Inflammatory macrophage treated with lipopolysaccharide for 1 hour (primary cell): ENCODE measurements around the gene SCRN2.

ENCODE experiments used
- DNase-seq, 2 donors: peaks; one replicate each; pipeline ENCODE4 v3.0.0-alpha.2; 2020 to 2022

The SCRN2 gene

DNA sequence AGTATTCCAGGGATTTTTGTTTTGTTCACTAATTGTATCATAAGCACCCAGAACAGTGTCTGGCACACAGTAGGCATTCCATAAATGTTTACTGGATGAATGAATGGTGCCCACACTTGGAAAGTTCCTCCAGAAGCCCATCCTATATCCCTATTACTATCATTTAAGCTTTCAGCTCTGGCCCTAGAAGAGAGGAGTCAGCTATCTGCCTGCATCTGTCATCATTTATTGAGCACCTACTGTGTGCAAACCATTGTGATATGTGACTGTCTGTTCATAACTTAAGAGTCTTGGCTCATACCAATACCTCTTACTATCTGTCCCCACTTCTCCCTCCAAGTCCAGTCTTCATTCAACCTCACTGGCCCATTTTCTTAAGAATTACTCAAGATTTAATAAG lies 30.0 kb upstream of the SCRN2 start:
- DNase-seq = no peak

GRCh38 chr17:47870056-47870455 lies 29.0 kb upstream of the SCRN2 start:
- DNase-seq = no peak

DNA sequence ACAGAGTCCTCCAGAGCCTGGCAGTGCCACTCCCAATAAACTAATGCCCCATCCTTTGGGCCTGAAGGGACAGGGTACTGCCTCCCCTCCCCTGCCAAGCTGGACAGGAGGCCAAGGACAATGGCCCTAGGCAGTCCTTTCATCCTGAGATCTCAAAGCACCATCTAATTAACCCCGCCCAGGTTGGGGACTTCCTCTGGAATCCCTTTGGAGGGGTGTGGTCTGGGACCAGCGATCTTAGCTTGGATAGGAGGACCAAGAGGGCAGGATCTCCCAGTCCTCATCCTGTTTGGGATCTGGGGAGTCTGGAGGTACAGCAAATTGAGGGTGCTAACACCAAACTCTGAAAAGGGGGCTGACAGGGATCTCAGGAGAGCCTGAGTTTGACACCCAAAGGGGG lies 28.0 kb upstream of the SCRN2 start:
- no peak for DNase-seq

GRCh38 chr17:47867813-47868533 lies 26.9 kb upstream of the SCRN2 start:
- DNase-seq = no peak

- DNase-seq = no peak
Measured at GRCh38 chr17:47866941-47867340, 25.9 kb upstream of the SCRN2 start.

DNA sequence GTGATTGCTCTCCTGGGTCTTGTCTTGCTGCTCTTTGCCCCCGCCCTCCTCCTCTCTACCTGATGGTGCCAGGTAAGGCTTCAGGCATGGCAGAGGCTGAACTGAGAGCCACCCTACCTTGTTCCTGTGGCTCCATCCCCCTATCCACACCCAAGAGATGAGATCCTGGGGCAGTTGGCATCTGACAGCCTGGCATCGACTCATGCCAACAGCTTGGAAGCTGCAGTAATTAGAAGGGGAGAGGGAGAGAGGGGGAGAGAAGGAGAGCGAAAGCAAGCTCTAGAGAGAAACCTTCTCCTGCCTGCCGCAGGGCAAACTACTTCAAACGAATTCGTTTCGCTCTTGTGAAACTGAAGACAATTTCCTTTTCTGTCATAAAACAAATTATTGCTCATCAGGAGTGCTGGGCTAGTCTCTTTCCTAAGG lies 23.7 kb upstream of the SCRN2 start:
- no peak for DNase-seq

DNA sequence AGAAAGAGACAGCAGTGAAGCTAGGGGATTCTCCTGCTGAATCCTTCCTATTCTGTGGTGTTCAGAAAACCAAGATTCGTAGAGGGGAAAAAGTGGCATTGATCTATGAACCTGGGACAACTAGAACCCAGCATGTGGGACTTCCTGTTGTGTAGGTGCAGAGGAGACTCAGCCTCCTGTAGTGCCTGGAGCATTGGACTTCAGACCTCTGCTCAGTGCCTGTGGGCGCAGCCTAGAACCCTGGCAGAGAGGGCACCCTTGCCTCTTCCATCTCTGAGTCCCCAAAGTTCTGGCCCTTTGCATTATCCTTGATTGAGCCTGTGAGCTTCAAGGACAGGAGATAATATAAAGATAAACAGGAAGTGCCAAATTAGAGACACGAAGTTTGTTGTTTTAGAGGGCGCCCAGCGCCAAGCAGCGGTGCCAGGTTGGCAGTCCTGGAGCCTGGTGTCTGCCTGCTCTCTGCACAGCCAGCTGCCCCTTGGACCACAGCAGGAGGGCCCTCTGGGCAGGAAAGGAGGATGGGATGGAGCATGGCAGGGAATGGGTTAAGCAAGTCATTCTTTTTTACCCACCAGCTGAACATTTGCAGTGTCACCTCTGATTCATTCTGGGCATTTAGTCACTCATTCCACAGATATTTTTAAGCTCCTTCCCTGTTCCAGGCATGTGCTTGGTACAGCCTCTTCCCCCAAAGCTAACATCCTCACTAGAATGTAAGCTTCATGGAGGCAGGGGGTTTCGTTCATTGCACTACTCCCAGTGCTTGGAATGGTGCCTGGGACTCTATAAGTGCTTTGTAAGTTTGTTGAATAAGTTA lies 21.8 kb upstream of the SCRN2 start:
- no peak for DNase-seq

DNA sequence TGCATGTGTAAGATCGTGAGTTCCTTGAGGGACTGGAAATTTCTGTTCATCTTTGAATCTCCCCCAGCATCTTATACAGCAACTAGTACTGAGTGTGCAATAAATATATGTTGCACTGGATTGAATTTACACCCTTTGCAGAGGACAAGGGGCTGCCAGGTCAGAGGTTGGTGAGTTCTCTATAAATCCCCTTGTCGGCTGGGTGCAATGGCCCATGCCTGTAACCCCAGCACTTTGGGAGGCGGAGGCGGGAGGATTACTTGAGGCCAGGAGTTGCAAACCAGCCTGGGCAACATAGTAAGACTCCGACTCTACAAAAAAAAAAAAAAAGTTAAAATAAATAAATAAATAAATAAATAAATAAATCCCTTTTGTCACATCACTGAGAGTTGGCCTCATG lies 19.3 kb upstream of the SCRN2 start:
- no peak for DNase-seq

- DNase-seq = peak; percentile 26 to 40
Measured at GRCh38 chr17:47857551-47858455, 16.7 kb upstream of the SCRN2 start.

DNA sequence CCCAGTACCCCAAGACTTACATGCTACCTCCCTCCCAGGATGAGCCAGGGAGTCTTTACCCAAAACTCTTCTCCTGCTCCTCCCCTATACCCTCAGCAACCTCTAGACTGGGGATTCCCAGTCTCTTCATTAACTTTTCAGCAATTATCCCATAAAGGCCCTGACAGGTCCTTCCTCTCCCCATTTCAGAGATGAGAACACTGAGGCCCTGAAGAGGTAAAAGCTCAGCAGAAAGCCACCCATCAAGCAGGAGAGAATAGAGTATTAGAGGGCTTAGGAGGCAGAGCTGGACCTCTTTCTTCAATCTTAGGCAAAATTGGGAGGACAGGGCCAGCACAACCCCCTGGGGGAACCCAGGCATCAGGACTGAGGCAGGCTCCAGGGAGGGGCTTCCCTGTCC lies 15.8 kb upstream of the SCRN2 start:
- no peak for DNase-seq

DNA sequence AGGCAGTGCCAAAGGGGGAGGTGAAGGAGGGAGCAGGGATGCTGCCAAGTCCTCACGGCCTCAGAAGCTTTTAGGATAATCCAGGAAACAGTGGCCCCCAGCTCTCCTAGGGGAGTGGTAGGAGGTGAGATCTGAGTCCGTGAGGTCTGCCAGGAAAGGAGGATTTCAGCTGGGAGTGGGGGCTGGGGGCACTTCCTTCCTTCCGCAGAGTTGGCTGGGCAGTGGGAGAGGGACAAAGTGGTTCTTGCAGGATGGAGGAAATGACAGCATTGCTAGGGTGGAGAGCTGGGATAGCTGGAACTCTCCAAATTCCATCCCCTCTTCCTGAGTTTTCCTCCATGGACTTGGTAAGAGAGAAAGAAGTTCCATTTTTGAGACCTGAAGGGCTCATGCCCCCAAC lies 14.7 kb upstream of the SCRN2 start:
- DNase-seq = no peak

GRCh38 chr17:47853616-47854015 lies 12.5 kb upstream of the SCRN2 start:
- no peak for DNase-seq

DNA sequence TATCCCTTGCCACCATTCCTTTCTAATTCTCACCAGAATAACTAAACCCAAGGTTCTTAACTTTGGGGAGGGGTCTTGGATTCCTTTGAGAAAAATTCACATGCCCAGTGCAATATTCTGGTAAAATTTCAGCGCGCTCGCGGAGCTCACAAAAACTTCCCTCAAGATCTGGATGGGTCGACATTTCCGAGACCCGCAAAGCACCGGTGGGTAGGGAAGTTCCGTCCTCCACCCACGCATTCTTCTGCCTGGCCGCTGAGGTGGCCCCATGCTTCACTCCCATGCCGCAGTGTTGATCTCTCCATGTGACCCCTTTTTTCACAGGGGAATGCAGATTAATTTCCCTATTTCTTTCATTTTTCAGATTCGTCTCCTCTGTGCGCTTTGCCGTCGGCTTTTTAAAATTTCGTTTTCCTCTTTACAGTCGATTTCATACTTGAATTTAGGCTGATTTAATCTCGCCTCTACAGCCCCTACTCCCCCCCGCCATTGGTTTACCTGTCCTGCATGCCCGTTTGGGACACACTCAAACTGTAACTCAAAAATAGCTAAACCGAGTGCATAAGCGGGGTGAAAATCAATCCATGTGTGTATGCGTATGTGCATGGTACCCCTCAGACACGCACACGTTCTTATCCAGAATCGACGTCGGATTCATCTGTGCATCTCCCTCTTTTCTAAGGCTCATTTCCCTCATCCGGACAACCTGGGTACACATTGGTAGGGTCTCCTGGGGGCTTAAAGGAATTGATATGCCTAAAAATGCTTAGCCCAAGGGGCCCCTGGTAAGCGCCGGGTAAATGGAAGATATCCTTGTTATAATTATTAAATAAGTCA lies 11.3 kb upstream of the SCRN2 start:
- DNase-seq = peak; percentile 21 to 53

GRCh38 chr17:47851764-47852112 lies 10.7 kb upstream of the SCRN2 start:
- no peak for DNase-seq

DNA sequence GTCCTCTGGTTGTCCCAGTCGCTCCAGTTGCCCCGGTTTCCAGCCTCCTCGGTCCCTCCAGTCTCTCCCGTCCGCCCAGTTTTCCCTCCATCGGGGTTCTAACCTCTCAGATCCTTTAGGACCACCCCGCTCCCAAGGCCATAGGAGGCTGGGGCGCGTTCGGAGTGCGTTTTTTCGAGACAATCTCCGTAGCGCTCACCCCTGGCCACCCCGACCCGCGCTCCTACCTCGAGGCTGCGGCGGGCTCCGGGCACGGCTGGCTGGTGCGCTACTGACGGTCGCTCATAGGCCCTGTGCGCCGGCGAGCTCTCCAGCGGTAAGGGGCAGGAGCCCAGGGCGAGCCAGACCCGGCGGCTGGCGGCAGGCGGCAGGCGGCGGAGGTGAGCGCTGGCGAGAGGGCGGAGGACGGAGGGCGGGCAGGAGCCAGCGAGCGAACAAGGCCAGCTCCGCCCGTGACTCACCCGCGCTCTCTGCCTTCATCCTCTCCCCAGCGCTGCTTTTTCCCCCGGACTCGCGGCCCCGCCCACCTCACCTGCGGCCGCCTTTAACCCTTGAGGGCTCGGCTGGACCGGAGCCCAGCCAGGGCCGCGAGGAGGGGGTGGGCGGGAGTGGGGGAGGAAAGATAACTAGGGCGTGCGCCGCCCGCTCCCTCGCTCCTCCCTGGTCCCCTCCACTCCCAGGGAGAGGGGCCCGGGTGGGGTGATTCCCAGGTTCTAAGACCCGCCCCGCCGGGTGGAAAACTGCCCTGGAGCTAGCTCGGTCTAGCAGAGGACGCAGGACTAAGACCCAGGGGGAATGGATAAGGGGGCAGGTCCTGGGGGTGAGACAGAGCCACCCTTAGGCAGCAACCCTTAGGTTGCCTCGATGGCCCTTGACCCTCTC lies 9.9 kb upstream of the SCRN2 start, which contains the start of gene SP6:
Gene SP6, minus strand, starts transcription at position 472 of the 882 bp plus-strand sequence. CDS start 2,734 bp downstream, outside the sequence.
- no peak for DNase-seq

DNA sequence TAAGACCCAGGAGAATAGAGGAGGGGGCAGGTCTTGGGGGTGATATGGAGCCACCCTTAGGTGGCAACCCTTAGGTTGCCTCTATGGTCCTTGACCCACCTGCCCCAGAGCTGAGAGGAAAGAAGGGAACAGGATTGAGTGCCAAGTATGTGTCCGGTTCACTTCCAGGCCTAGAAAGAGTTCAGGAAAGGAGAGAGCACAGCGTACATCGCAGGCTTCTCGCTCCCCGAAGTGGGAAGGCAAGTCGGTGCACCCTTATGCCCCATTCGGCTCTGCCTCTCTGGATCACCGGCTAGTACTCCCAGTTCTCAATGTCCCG lies 9.3 kb upstream of the SCRN2 start:
- DNase-seq = no peak

DNA sequence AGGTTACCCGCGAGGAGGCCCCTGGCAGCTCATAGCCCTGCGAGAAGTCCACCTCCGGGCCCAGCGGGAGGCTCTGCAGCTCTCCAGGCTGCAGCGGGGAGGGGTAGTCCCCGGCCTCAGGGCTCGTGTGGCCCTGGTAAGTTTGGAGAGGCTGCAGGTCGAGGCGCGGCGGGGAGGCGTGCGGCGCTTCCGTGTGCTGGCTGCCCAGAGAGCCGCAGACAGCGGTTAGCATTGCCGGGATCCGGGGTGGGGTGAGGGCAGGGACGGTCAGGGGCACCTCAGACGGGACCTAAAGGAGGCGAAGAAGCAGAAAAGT lies 7.1 kb upstream of the SCRN2 start:
- no peak for DNase-seq

GRCh38 chr17:47847341-47848197 lies 6.5 kb upstream of the SCRN2 start:
- no peak for DNase-seq

DNA sequence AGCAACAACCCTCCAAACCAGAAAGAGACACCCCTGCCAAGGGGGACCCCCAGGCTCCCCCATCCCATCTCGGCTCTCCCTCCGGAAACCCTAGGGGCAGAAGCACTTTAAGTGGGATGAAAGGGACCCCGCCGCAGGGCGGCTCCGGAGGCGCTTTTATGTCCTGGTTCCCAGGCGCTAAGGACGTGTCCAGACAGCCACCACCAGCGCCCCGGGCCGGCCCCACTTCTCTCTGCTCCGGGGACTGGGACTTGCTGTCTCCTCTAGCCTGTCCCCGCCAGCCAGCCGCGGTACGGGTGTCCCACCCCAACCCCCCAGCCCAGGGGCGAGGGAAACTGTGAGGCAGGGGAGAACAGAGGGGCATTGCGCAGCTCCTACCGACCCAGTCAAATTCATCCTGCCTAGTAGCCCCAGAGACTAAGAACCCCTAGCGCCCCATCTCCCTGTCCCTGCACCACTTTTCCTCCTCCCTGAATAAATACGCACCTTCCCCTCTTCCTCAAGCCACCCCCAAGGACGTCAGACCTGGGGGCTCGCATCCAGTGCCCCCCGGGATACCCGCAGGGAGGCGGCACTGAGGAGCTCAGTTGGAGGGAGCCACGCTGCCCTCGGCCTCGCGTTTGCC lies 5.8 kb upstream of the SCRN2 start:
- no peak for DNase-seq

GRCh38 chr17:47845716-47846075 lies 4.6 kb upstream of the SCRN2 start:
- DNase-seq = no peak
